Endothelial cell (in vitro differentiated cells): ENCODE results near the gene RPS10. TPM values are rescaled to one million over a fixed set of nuclear protein-coding genes. Genes with fewer than 3 reads are reported as not detected.

Source experiments
- DNase-seq: peaks from one replicate; pipeline ENCODE4 v3.0.0; 2021; ENCODE audit warnings: low spot score
- H3K27ac Mint-ChIP-seq: one replicate; pipeline ENCODE4 v1.8.0; 2021; ENCODE audit warnings: mixed read lengths, inconsistent platforms; ENCODE audit not compliant: unreplicated experiment
- H3K27me3 Mint-ChIP-seq: one replicate; pipeline ENCODE4 v1.8.0; 2021; ENCODE audit warnings: mild to moderate bottlenecking, moderate library complexity, mixed read lengths, inconsistent platforms; ENCODE audit not compliant: unreplicated experiment
- H3K36me3 Mint-ChIP-seq: one replicate; pipeline ENCODE4 v1.8.0; 2021; ENCODE audit warnings: mild to moderate bottlenecking, low read depth, mixed read lengths, inconsistent platforms; ENCODE audit not compliant: unreplicated experiment
- H3K4me1 Mint-ChIP-seq: one replicate; pipeline ENCODE4 v1.8.0; 2021; ENCODE audit warnings: mild to moderate bottlenecking, mixed read lengths, inconsistent platforms; ENCODE audit not compliant: unreplicated experiment
- H3K4me3 Mint-ChIP-seq: one replicate; pipeline ENCODE4 v1.8.0; 2021; ENCODE audit warnings: mild to moderate bottlenecking, mixed read lengths, inconsistent platforms; ENCODE audit not compliant: unreplicated experiment
- H3K9me3 Mint-ChIP-seq: one replicate; pipeline ENCODE4 v1.8.0; 2021; ENCODE audit warnings: mixed read lengths, inconsistent platforms; ENCODE audit not compliant: unreplicated experiment
- long read RNA-seq: library from polyadenylated mRNA; unstranded; transcript quantifications from one replicate; pipeline ENCODE4 v2.0.0, GENCODE V29; 2020; ENCODE audit not compliant: unreplicated experiment
- total RNA-seq: library from RNA; stranded (reverse); fragmentation: NEBNext Ultra II Directional; extraction: Animal tissue kit (Norgen Biotek cat#: 25700); gene quantifications from one replicate; pipeline ENCODE4 v1.2.1, GENCODE V29; 2021; ENCODE audit not compliant: unreplicated experiment
- TF ChIP-seq, protein P1 (sequence below): fragments of 200-600 bp; sonication (generic); IDR thresholded peaks from one replicate; pipeline ENCODE4 v1.5.0; 2021; ENCODE audit warnings: antibody characterized with exemption; ENCODE audit not compliant: unreplicated experiment

The RPS10 gene
- total RNA-seq, result 1,322 TPM
- long read RNA-seq, transcript RPS10-209 (6 exons, 588 nt), result major isoform, 843 of 995 reads
- long read RNA-seq, transcript RPS10-206 (6 exons, 781 nt), result minor isoform, 47 of 995 reads
- long read RNA-seq, partial matches to known transcripts, result 94 of 995 reads
- long read RNA-seq, other reads (novel, unspliced or antisense), result 10 of 995 reads

DNA sequence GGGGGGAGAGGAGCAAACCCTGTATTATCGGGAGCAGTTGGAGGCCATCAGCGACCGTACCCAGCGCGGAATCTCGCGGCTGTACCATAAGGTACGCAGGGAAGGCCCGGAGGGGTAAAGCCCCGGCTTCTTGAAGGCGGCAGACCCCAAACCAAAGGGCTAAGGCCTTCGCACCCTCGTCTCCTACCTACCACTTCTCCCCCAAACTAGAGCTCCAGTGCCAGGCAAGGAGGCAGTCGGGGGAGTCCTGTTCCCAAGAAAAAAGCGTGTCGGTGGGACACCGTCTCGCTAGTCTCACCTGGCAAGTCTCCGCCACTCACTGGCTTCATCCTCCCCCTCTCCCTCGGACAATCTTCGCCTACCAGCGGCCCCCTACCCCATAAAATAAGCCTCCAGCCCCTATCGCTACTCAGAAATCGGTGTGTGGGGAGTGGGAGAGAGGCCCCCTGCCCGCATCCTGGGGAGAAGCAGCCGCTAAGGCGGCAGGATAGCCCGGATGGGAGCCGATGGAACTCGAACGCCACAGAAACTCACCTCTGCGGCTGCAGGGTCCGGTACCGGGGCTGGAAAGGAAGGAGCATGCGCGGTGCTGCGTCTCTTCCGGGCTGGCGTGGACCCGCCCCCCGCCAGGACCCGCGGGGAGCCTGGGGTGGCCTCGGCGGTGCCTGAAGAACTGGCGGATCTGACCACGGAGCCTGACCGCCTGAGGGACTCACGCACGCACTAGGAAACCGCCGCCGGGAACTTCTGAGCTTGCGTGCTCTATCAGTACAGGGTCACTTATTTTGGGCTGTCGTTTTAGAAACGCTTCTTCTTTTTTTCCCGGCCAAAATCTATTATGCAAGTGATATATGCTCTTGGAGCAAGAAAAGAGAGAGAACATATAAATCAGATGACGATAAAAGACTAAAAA lies at the start of gene RPS10:
RPS10 (minus strand) TSS at position 572 of the 913 bp plus-strand sequence. CDS start 848 bp downstream, outside the sequence.
- no peaks in the 10 kb centered on the region for H3K9me3 Mint-ChIP-seq
- peak within 1 kb of the TSS; percentile 98 for H3K4me3 Mint-ChIP-seq
- H3K27ac Mint-ChIP-seq, result peak within 1 kb of the TSS; percentile 88
- H3K36me3 Mint-ChIP-seq, result peaks cover 28% of the 10 kb centered on the region
- TF ChIP-seq, protein P1, sequence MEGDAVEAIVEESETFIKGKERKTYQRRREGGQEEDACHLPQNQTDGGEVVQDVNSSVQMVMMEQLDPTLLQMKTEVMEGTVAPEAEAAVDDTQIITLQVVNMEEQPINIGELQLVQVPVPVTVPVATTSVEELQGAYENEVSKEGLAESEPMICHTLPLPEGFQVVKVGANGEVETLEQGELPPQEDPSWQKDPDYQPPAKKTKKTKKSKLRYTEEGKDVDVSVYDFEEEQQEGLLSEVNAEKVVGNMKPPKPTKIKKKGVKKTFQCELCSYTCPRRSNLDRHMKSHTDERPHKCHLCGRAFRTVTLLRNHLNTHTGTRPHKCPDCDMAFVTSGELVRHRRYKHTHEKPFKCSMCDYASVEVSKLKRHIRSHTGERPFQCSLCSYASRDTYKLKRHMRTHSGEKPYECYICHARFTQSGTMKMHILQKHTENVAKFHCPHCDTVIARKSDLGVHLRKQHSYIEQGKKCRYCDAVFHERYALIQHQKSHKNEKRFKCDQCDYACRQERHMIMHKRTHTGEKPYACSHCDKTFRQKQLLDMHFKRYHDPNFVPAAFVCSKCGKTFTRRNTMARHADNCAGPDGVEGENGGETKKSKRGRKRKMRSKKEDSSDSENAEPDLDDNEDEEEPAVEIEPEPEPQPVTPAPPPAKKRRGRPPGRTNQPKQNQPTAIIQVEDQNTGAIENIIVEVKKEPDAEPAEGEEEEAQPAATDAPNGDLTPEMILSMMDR, result no peak
- peak; percentile 99 for DNase-seq
- H3K27me3 Mint-ChIP-seq, result peaks cover 4% of the 10 kb centered on the region
- H3K4me1 Mint-ChIP-seq, result peaks cover 16% of the 10 kb centered on the region

DNA sequence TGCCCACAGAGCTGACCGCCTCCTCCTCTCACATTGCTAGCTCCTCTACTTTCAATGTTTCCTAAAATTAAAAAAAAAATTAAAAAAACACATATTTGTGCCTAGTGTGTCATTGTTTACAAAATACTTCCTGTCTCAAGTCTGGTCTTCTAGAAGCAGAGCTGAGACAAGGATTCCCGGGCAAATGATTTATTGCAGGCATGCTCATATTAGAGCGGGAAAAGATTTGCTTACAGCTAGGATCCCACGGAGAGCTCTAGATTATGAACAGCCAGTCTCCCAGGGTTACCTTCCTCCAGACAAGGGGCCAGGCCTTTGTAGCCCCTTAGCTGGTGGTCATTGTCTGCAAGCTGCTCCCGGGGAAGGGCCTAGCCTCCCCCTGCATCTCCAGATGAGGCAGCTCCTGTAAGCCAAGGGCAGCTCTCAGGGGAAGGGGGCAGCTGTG lies 49.4 kb upstream of the RPS10 start:
- DNase-seq, result no peak
- Mint-ChIP-seq H3K27me3 (peaks cover 4% of the 10 kb centered on the region), H3K9me3 (no peaks in the 10 kb centered on the region), H3K4me1 (no peaks in the 10 kb centered on the region), H3K4me3 (no peak overlapping the region), H3K27ac (no peak overlapping the region), H3K36me3 (peaks cover 4% of the 10 kb centered on the region)
- TF ChIP-seq, protein P1, result no peak

DNA sequence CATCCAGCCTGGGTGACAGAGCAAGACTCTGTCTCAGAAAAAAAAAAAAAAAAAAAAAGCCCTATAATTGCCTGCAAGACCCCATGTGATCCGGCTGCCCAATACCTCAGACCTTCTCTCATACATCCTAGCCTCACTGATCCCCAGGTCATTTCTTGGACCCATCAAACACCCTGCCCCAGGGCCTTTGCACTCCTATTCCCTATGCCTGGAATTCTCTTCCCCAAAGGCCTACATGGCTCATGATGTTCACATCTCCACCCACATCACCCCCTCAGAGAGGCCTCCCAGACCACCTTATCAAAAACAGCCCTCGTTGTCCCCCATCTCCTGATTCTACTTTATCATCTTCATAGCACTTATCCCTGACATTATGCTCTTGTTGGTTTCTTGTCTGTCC lies 48.9 kb upstream of the RPS10 start:
- peak overlapping the region; percentile 42 for H3K4me3 Mint-ChIP-seq
- no peak overlapping the region for H3K27ac Mint-ChIP-seq
- H3K4me1 Mint-ChIP-seq, result no peaks in the 10 kb centered on the region
- peaks cover 4% of the 10 kb centered on the region for H3K36me3 Mint-ChIP-seq
- DNase-seq, result no peak
- no peaks in the 10 kb centered on the region for H3K9me3 Mint-ChIP-seq
- H3K27me3 Mint-ChIP-seq, result peaks cover 4% of the 10 kb centered on the region
- TF ChIP-seq, protein P1, result no peak

DNA sequence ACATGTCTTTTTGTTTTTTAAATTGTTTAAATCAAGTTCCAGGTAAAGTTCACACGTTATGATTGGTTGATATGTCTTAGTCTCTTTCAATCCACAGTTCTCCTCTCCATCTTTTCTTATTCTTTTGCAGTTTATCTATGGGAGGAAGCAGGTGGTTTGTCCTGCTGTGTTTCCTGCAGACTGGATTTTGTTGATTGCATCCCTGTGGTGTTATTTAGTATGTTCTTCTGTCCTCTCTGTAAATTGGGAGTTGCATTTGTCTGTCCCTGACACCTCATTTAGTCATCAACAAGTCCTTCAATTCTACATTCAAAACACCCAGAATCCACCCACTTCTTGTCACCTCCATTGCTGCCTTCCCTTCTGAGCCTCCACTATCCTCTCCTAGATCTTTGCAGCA lies 48.1 kb upstream of the RPS10 start:
- Mint-ChIP-seq H3K27ac (no peak overlapping the region), H3K36me3 (peaks cover 4% of the 10 kb centered on the region), H3K4me3 (no peak overlapping the region), H3K27me3 (peaks cover 4% of the 10 kb centered on the region), H3K9me3 (no peaks in the 10 kb centered on the region), H3K4me1 (no peaks in the 10 kb centered on the region)
- DNase-seq, result no peak
- TF ChIP-seq, protein P1, result no peak

DNA sequence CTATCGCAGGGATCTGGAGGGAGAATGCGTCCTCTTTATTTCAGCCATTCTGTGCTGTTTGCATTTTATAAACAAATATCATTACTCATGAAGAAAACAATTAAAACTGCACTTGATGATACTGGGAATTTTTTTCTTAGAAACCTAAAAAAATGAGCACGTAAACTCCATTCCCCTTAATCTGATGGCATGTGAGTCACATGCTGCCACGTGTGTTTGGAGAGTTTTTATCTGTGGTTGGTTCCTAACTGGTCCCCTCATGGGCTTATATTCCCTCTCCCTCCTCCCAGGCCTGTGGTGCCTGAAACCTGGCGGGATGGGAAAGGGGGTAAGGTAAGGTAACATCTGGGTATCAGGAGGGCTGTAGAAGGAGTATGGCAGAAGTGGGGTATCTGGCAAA lies 46.6 kb upstream of the RPS10 start:
- H3K9me3 Mint-ChIP-seq, result no peaks in the 10 kb centered on the region
- H3K4me1 Mint-ChIP-seq, result no peaks in the 10 kb centered on the region
- TF ChIP-seq, protein P1, result no peak
- no peak for DNase-seq
- peaks cover 4% of the 10 kb centered on the region for H3K36me3 Mint-ChIP-seq
- no peak overlapping the region for H3K27ac Mint-ChIP-seq
- no peak overlapping the region for H3K4me3 Mint-ChIP-seq
- peaks cover 4% of the 10 kb centered on the region for H3K27me3 Mint-ChIP-seq
